AG10803 (cell line): ENCODE measurements around the gene RTL5.
A peak's percentile ranks its signal among the peaks of the same experiment; 100 is the strongest.

Source experiments
- DNase-seq: peaks from one replicate; pipeline ENCODE4 v3.0.0; 2010; ENCODE audit warnings: low read depth
- H3K4me3 ChIP-seq: 2 replicates; pipeline ENCODE4 v1.5.1; 2011; ENCODE audit warnings: mild to moderate bottlenecking, low read length, control low read depth
- TF ChIP-seq, protein P1 (sequence below): conservative IDR thresholded peaks from 2 replicates; pipeline ENCODE4 v1.5.1; 2011; ENCODE audit warnings: mild to moderate bottlenecking, low read length, control low read depth, inconsistent platforms

Gene RTL5

DNA sequence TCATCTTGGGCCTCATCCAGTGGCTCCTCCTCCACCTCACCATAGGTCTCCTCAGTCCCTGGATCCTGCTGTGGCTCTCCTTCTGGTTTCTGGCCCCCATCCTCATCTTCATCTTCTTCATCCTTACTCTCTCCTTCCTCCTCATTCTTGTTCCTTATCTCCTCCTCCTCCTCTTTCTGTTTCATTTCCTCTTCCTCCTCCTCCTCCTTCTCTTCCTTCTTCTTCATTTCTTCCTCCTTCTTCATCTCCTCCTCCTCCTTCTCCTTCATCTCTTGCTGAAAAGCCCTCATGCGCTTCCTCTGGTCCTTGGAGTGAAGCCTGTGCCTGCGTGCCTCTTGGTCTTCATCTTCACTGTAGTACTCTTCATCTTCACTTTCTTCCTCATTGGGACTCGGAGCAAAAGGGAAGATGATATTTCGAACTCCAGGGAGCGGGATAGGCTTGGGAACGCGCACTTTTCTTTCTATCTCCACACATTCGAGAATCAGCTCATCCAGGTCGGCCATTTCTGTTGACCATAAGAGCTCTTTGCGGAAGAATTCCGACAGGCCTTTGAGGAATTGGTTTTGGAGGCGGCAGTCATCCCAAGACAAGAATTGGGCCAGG is 1.5 kb downstream of the RTL5 start:
- TF ChIP-seq, protein P1, sequence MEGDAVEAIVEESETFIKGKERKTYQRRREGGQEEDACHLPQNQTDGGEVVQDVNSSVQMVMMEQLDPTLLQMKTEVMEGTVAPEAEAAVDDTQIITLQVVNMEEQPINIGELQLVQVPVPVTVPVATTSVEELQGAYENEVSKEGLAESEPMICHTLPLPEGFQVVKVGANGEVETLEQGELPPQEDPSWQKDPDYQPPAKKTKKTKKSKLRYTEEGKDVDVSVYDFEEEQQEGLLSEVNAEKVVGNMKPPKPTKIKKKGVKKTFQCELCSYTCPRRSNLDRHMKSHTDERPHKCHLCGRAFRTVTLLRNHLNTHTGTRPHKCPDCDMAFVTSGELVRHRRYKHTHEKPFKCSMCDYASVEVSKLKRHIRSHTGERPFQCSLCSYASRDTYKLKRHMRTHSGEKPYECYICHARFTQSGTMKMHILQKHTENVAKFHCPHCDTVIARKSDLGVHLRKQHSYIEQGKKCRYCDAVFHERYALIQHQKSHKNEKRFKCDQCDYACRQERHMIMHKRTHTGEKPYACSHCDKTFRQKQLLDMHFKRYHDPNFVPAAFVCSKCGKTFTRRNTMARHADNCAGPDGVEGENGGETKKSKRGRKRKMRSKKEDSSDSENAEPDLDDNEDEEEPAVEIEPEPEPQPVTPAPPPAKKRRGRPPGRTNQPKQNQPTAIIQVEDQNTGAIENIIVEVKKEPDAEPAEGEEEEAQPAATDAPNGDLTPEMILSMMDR, result no peak
- no peak for DNase-seq
- no peak overlapping the region for H3K4me3 ChIP-seq

DNA sequence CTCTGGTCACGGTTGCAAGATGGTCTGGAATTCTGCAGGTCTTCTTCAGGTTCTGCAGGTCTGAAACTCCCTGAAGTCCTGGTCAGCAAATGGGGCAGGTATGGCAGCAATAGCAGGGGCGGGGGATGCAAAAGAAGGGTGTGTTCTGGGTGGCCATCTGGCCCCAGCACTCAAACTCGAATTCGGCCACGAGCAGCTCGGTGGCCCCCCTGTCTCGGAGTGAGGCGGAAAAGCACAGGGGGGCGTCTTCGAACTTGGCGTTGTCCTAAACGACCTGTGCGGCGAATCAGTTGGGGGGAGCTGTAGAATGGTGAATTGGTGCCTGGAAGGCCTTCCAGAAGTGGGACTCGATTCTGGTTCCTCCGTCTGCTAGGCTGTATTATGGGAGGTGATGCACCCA is 2.1 kb downstream of the RTL5 start:
- no peak for DNase-seq
- TF ChIP-seq, protein P1, result no peak
- no peak overlapping the region for H3K4me3 ChIP-seq

DNA sequence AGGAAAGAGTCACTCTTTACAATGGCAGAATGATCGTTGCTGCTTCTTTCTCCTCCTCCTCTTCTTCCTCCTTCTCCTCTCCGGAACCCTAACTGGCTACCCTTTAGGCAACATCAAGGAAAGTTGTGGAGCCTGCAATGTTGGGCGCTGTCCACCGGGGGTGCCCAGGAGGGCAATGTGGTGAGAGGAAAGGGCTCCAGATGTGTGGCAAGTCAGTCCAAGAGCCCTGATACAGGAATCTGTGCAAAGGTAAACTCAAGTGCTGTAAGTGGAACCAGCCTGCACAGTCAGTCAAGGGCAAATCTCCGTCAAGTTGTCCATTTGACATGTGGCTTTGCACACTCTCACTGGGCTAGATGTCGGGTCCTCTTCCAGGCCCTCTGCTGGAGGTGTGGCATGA is 2.8 kb downstream of the RTL5 start:
- TF ChIP-seq, protein P1, result peak; percentile 42
- H3K4me3 ChIP-seq, result no peak overlapping the region
- DNase-seq, result no peak

DNA sequence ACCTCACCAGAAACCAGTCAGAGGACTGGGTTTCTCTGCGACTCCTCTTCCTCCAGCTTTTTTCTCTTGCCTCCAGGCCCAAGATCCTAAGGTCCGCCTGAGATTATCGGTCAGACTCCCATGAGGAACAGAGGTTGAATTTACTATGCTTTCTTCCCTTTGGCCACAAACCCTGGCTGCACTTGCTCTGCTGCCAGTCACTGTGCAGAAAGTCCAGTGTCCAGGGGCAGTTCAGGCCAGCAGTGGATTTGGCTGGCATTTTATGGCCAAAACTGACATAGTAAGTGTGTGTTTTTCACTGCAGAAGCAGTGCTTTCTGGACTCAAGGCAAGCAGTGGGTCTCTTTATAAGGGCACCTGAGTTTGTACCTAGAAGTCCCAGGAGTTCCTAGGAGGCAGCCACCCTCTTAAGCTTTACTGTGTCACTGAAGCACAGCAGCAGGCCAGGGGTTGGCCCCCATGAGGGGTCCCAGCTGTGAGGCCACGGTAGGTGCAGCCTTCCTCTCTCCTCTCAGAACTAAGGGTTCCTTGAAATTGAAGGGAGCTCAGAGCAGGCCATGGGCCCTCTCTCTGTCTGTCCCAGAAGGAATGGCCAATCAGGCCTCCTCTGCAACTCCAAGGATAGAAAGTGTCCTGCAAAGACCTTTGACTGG is 3.4 kb downstream of the RTL5 start:
- TF ChIP-seq, protein P1, result no peak
- H3K4me3 ChIP-seq, result no peak overlapping the region
- DNase-seq, result no peak

DNA sequence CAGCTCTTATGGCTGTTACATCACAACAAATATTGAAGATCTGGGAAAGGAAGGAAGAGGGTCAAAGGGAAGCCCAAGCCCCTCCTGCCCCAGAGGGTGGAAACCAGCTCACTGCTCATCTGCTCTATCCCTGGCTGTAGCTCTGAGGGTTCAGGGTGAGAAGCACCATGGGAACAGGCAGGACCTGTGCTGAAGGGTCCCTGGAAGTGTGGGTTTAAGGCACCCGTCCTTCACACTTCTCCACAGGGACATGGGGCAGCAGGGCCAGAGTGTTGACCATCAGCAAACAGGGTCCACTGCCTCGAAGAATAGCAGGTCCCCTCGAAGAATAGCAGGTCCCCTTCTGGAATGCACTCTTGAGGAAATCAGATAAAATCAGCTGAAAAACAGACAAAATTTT is 4.4 kb downstream of the RTL5 start:
- DNase-seq, result no peak
- TF ChIP-seq, protein P1, result no peak
- H3K4me3 ChIP-seq, result no peak overlapping the region

DNA sequence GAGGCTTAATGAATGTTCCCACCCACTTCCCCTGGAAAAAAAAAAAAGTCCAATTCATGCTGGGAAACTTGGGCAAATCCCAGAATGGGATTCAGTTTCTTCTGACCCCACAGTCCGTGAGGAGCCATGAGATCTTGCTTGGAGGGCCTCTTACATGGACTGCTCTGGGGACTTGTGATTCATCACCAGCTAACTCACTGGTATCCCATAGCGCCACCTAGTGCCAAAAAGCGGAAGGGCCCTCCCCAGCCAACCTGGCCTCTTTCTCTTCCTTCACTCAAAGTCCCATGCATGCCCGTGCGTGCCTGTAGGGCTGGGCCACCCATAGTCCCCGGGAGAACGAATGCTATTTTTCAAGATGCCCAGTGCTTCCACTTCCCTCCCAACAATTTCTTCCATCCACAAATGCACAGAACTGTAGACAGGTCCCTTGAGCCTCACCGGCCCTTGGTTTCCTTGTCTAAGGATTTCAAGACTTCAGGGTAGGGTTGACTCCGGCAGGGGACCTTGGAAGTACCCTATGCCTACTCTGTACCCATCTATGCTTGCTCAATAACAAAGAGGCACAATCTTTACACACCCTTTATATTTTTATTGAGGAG is 5.1 kb downstream of the RTL5 start:
- peak; percentile 85 for DNase-seq
- TF ChIP-seq, protein P1, result peak; percentile 79
- no peak overlapping the region for H3K4me3 ChIP-seq

DNA sequence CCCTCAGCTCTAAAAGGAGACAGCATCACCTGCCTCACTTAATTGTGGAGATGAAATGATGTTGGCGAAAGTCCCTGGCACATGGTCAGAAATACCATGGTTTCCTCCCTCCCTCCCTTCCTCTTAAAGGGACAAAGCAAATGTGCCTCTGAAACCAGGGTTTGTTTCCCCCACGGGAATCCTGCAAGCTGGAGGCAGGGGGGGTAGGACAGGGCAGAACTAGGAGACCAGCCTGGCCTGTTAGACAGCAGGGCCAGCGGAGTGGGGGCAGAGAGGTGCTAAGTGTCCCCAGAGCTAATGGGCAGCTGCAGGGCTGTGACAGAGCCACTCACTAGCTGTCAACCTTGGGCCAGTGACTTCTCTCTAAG is 5.7 kb downstream of the RTL5 start:
- TF ChIP-seq, protein P1, result no peak
- no peak for DNase-seq
- H3K4me3 ChIP-seq, result no peak overlapping the region
